HCT116 (cell line): Measurements from ENCODE around the gene DARS1. TPM values are rescaled to one million over a fixed set of nuclear protein-coding genes. Genes with fewer than 3 reads are reported as not detected.

Source experiments
- ATAC-seq: fragments of 200-7000 bp; cut with Tn5 transposase; 2 replicates; pipeline ENCODE4 v1.9.1; 2020; ENCODE audit warnings: mild to moderate bottlenecking, moderate library complexity
- BruUV-seq: library from RNA; stranded (reverse); fragments of 400-500 nt; replicated peaks from 2 replicates; lab custom pipeline; 2021; lab: Mats Ljungman, UMichigan
- CTCF ChIA-PET: fragments of 300-600 bp; sonication (Branson Sonifier 250); formaldehyde crosslinking; loops from one replicate; lab custom pipeline; 2021; ENCODE audit warnings: antibody characterized with exemption; lab: Charles Lee
- POLR2A ChIA-PET: fragments of 300-600, 350-600 bp; sonication (Branson Sonifier 250); formaldehyde crosslinking; loops from one replicate; lab custom pipeline; 2021; ENCODE audit warnings: antibody characterized with exemption; lab: Charles Lee
- RAD21 ChIA-PET, 2 experiments: fragments of 300-600 bp; sonication (Branson Sonifier 250); formaldehyde crosslinking; loops; one replicate each; lab custom pipeline; 2023; ENCODE audit warnings: low total read pairs in 2 of 2; ENCODE audit not compliant: uncharacterized antibody in 2 of 2, unreplicated experiment in 2 of 2, low non-redundant PET in 1 of 2; lab: Charles Lee
- DNase-seq: peaks from one replicate; pipeline ENCODE4 v3.0.0-alpha.2; 2010; ENCODE audit warnings: low read depth, low spot score
- H2AFZ ChIP-seq: fragments of 200-600 bp; shearing (Covaris generic), sonication (generic); 2 replicates; pipeline ENCODE4 v1.6.1; 2017; ENCODE audit warnings: low read depth, mixed run types, mixed read lengths, antibody characterized with exemption, low read length; ENCODE audit not compliant: poor library complexity, severe bottlenecking
- H3K27ac ChIP-seq: 2 replicates; pipeline ENCODE4 v1.5.1; 2012; ENCODE audit warnings: low read depth, low read length
- H3K27me3 ChIP-seq: fragments of 200-600 bp; sonication (generic); 2 replicates; pipeline ENCODE4 v1.6.1; 2016; ENCODE audit warnings: mixed run types, low read length, mixed read lengths; ENCODE audit not compliant: insufficient read depth
- H3K36me3 ChIP-seq, 2 experiments: fragments of 200-500 bp in 1 of 2; fragments of 200-600 bp in 1 of 2; sonication (Bioruptor generic) in 1 of 2; sonication (generic) in 1 of 2; 2 replicates each; pipeline versions ENCODE4 v1.5.1 to v1.6.1; 2014 to 2016; ENCODE audit warnings: low read length in 2 of 2, inconsistent platforms in 1 of 2, mixed read lengths in 1 of 2, mixed run types in 1 of 2; ENCODE audit not compliant: insufficient read depth in 2 of 2, control insufficient read depth in 1 of 2
- H3K4me1 ChIP-seq, 2 experiments: fragments of 200-600 bp in 1 of 2; sonication (generic) in 1 of 2; 2 replicates each; pipeline versions ENCODE4 v1.5.1 to v1.6.1; 2012 to 2017; ENCODE audit warnings: low read length in 2 of 2, inconsistent platforms in 1 of 2, mild to moderate bottlenecking in 1 of 2, mixed read lengths in 1 of 2, mixed run types in 1 of 2, moderate library complexity in 1 of 2; ENCODE audit not compliant: insufficient read depth in 2 of 2, control insufficient read depth in 1 of 2
- H3K4me2 ChIP-seq: fragments of 200-600 bp; sonication (generic); 2 replicates; pipeline ENCODE4 v1.6.1; 2017; ENCODE audit warnings: mixed run types, low read length, mixed read lengths
- H3K4me3 ChIP-seq, 2 experiments: fragments of 200-600 bp in 1 of 2; sonication (generic) in 1 of 2; replicated peaks in 1 of 2; 2 replicates each; pipeline ENCODE4 v1.5.1; 2011 to 2016; ENCODE audit warnings: low read length in 2 of 2, control low read depth in 1 of 2, low read depth in 1 of 2, mild to moderate bottlenecking in 1 of 2, mixed read lengths in 1 of 2, mixed run types in 1 of 2
- H3K79me2 ChIP-seq: fragments of 200-600 bp; sonication (generic); 2 replicates; pipeline ENCODE4 v1.6.1; 2017; ENCODE audit warnings: mild to moderate bottlenecking, mixed run types, low read length, moderate library complexity, mixed read lengths; ENCODE audit not compliant: insufficient read depth
- H3K9ac ChIP-seq: fragments of 200-600 bp; sonication (generic); 2 replicates; pipeline ENCODE4 v1.6.1; 2016; ENCODE audit warnings: low read length, mixed read lengths
- H3K9me2 ChIP-seq: fragments of 200-600 bp; sonication (generic), shearing (Covaris generic); 2 replicates; pipeline ENCODE4 v1.6.1; 2017; ENCODE audit warnings: mixed run types, mild to moderate bottlenecking, moderate library complexity; ENCODE audit not compliant: insufficient read depth
- H3K9me3 ChIP-seq, 2 experiments: fragments of 200-500 bp in 1 of 2; fragments of 200-600 bp in 1 of 2; sonication (Bioruptor generic) in 1 of 2; sonication (generic) in 1 of 2; 2 replicates each; pipeline ENCODE4 v1.6.1; 2014 to 2017; ENCODE audit warnings: low read length in 2 of 2, mixed read lengths in 2 of 2, inconsistent platforms in 1 of 2, low read depth in 1 of 2, mild to moderate bottlenecking in 1 of 2, mixed run types in 1 of 2, moderate library complexity in 1 of 2; ENCODE audit not compliant: control insufficient read depth in 1 of 2, insufficient read depth in 1 of 2
- H4K20me1 ChIP-seq: fragments of 200-600 bp; sonication (generic), shearing (Covaris generic); 2 replicates; pipeline ENCODE4 v1.6.1; 2017; ENCODE audit warnings: mixed run types, mild to moderate bottlenecking, moderate library complexity; ENCODE audit not compliant: insufficient read depth
- ELF1 ChIP-seq: IDR thresholded peaks from 2 replicates; pipeline ENCODE4 v1.6.1; 2012; ENCODE audit warnings: low read depth, borderline replicate concordance
- POLR2A ChIP-seq: IDR thresholded peaks from 2 replicates; pipeline ENCODE4 v1.7.0; 2011; ENCODE audit warnings: borderline replicate concordance; ENCODE audit not compliant: insufficient read depth, insufficient read length; ENCODE audit errors: extremely low read depth
- ZFX ChIP-seq: fragments of 450-650 bp; IDR thresholded peaks from 2 replicates; pipeline ENCODE4 v1.6.1; 2017
- intact Hi-C: fragments of 100-400 bp; cut with micrococcal nuclease; formaldehyde crosslinking; loops from 2 replicates; pipeline ENCODE4 v1.10.0; 2022
- total RNA-seq: library from RNA; stranded (reverse); gene quantifications from one replicate; pipeline ENCODE4 v1.2.1, GENCODE V29; 2021; ENCODE audit not compliant: unreplicated experiment
- TF ChIP-seq, protein P1 (sequence below), 3 experiments: fragments of 200-600 bp in 1 of 3; sonication (generic) in 1 of 3; IDR thresholded peaks in 2 of 3; conservative IDR thresholded peaks in 1 of 3; 2 replicates each; pipeline ENCODE4 v1.5.1; 2012 to 2017; ENCODE audit warnings: low read depth in 2 of 3, low read length in 2 of 3, antibody characterized with exemption in 1 of 3, borderline replicate concordance in 1 of 3, control low read depth in 1 of 3, mild to moderate bottlenecking in 1 of 3, mixed read lengths in 1 of 3, mixed run types in 1 of 3, moderate library complexity in 1 of 3; ENCODE audit not compliant: insufficient read depth in 1 of 3

DARS1 gene
- total RNA-seq, 1 experiment from 2014 or later, result 94.8 TPM

DNA sequence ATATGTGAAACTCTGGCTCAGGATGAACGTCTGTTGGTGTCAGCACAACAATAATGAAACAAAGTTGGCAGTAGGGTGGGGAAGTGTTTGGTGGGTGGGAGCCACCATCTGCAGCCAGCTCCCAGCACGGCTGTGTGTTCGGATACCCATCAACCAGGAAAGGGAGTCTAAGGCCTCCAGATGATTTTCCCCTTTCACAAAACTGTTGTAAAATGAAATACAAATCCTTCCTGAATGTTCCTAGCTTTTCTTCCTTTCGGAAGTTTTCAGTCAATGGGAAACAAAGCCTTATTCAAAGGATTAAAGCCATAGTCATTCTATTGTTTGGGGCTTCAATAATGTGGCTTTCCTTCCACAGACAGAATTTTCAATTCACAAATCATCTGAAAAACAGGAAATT lies 14.5 kb upstream of the DARS1 start:
- no peak overlapping the region for H3K27ac ChIP-seq
- intact Hi-C loops, result no loop called here
- no peaks in the 10 kb centered on the region for H3K36me3 ChIP-seq
- no TSS peak for BruUV-seq
- DNase-seq (no peak), ATAC-seq (no peak)
- no peak overlapping the region for H2AFZ ChIP-seq
- no peaks in the 10 kb centered on the region for H4K20me1 ChIP-seq
- no peaks in the 10 kb centered on the region for H3K4me1 ChIP-seq
- H3K4me3 ChIP-seq, result no peak overlapping the region
- no peak for TF ChIP-seq POLR2A
- TF ChIP-seq ZFX, result no peak
- no peak for TF ChIP-seq ELF1
- ChIA-PET CTCF (no interaction called here), RAD21 (no interaction called here), POLR2A (no interaction called here)
- H3K4me2 ChIP-seq, result no peak overlapping the region
- H3K79me2 ChIP-seq, result no peaks in the 10 kb centered on the region
- no peak overlapping the region for H3K9ac ChIP-seq
- H3K9me3 ChIP-seq, result no peaks in the 10 kb centered on the region
- H3K27me3 ChIP-seq, result no peaks in the 10 kb centered on the region
- H3K9me2 ChIP-seq, result no peaks in the 10 kb centered on the region

DNA sequence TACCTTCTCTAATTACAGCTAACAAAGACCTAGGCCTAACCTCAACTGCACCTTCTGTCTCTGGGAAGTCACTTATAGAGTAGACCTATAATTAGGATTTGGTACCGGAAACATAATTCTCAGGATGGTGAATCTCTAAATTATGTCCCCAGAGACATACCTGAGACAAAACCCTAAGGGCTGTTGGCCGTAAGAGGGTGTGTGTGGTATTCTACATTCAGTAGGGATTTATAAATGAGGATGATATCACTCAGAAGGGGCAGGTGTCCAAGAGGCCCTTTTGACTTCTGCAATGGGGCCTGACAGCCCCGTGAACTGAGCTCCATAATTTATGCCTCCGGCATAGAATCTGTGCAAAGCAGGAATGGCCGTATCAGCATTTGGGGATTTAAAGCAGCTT lies 13.5 kb upstream of the DARS1 start:
- DNase-seq (no peak), ATAC-seq (no peak)
- no TSS peak for BruUV-seq
- H2AFZ ChIP-seq, result no peak overlapping the region
- CTCF ChIA-PET, result no interaction called here
- no peaks in the 10 kb centered on the region for H3K4me1 ChIP-seq
- H3K36me3 ChIP-seq, result no peaks in the 10 kb centered on the region
- H3K4me3 ChIP-seq, result no peak overlapping the region
- no peaks in the 10 kb centered on the region for H3K9me2 ChIP-seq
- no peaks in the 10 kb centered on the region for H3K79me2 ChIP-seq
- no peaks in the 10 kb centered on the region for H4K20me1 ChIP-seq
- intact Hi-C loops, result no loop called here
- no peaks in the 10 kb centered on the region for H3K27me3 ChIP-seq
- RAD21 ChIA-PET, result no interaction called here
- no peaks in the 10 kb centered on the region for H3K9me3 ChIP-seq
- H3K9ac ChIP-seq, result no peak overlapping the region
- H3K27ac ChIP-seq, result no peak overlapping the region
- H3K4me2 ChIP-seq, result no peak overlapping the region
- TF ChIP-seq, protein P1, sequence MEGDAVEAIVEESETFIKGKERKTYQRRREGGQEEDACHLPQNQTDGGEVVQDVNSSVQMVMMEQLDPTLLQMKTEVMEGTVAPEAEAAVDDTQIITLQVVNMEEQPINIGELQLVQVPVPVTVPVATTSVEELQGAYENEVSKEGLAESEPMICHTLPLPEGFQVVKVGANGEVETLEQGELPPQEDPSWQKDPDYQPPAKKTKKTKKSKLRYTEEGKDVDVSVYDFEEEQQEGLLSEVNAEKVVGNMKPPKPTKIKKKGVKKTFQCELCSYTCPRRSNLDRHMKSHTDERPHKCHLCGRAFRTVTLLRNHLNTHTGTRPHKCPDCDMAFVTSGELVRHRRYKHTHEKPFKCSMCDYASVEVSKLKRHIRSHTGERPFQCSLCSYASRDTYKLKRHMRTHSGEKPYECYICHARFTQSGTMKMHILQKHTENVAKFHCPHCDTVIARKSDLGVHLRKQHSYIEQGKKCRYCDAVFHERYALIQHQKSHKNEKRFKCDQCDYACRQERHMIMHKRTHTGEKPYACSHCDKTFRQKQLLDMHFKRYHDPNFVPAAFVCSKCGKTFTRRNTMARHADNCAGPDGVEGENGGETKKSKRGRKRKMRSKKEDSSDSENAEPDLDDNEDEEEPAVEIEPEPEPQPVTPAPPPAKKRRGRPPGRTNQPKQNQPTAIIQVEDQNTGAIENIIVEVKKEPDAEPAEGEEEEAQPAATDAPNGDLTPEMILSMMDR (IDR thresholded peaks at IDR 0.05 in 2 of 3, conservative IDR thresholded peaks at IDR 0.05 in 1 of 3; ENCODE audit: borderline replicate concordance in 1 of 3, insufficient read depth in 1 of 3, low read depth in 2 of 3, low read length in 2 of 3), result no peak
- TF ChIP-seq, all 23 proteins: peak for 0
- POLR2A ChIA-PET, result no interaction called here
